Subcutaneous adipose tissue (tissue), 4 donors: ENCODE measurements around the gene PPAN. TPM values are rescaled to one million over a fixed set of nuclear protein-coding genes. Genes with fewer than 3 reads are reported as not detected.

Experiments used
- total RNA-seq, 4 donors: library from RNA; depleted of rRNA; stranded (reverse); fragments of >200 nt; gene quantifications; one replicate each; pipeline ENCODE4 v1.1.0, GENCODE V29; 2016
- TF ChIP-seq, protein P1 (sequence below): fragments of 450-650 bp; IDR thresholded peaks from one replicate; pipeline ENCODE4 v1.5.1; 2016; ENCODE audit warnings: low read depth, mild to moderate bottlenecking, control low read depth, antibody characterized with exemption, moderate library complexity

The PPAN gene
- total RNA-seq, 4 donors from 2014 or later, result 14.2 to 31.8 (median 15.0) TPM

- TF ChIP-seq, protein P1, sequence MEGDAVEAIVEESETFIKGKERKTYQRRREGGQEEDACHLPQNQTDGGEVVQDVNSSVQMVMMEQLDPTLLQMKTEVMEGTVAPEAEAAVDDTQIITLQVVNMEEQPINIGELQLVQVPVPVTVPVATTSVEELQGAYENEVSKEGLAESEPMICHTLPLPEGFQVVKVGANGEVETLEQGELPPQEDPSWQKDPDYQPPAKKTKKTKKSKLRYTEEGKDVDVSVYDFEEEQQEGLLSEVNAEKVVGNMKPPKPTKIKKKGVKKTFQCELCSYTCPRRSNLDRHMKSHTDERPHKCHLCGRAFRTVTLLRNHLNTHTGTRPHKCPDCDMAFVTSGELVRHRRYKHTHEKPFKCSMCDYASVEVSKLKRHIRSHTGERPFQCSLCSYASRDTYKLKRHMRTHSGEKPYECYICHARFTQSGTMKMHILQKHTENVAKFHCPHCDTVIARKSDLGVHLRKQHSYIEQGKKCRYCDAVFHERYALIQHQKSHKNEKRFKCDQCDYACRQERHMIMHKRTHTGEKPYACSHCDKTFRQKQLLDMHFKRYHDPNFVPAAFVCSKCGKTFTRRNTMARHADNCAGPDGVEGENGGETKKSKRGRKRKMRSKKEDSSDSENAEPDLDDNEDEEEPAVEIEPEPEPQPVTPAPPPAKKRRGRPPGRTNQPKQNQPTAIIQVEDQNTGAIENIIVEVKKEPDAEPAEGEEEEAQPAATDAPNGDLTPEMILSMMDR, result no peak
These were observed 12.6 kb upstream of the PPAN start for GRCh38 chr19:10093295-10094186.

DNA sequence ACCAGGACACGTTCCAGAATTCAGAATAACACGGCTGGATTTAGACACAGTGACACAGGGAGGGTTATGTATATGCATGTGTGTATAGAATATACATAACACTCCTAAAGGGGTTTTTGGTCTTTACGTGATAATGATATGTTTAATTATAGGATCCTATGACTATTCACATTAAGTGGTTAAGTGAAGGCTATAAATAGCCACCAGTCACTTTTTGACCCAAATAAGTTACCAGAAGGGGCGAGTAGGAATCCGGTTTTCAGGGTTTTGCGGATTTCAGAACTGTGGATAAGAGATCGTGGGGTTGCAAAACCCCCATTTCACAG lies 10.6 kb upstream of the PPAN start:
- TF ChIP-seq, protein P1, result no peak

- TF ChIP-seq, protein P1, result no peak
These were observed 10.1 kb upstream of the PPAN start for GRCh38 chr19:10095948-10096614.

DNA sequence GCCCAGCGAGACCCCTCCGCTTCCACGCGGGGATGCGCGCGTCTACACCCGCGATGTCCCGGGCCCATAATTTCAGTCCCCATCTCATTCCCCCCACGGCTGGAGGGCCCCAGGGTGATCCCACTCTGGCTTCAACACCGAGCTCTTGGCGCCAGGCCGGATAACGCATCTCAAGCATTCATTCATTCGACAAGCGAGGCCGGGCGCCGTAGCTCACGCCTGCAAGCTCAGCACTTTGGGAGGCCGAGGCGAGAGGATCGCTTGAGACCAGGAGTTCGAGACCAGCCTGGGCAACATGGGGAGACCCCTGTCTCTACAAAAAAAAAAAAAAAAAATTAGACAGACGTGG lies 9.6 kb upstream of the PPAN start:
- TF ChIP-seq, protein P1, result no peak

- TF ChIP-seq, protein P1, result no peak
These were observed 5.9 kb upstream of the PPAN start for GRCh38 chr19:10100163-10100785.

GRCh38 chr19:10102787-10103236 lies 3.4 kb upstream of the PPAN start:
- TF ChIP-seq, protein P1, result no peak

GRCh38 chr19:10104130-10104513 lies 2.0 kb upstream of the PPAN start:
- TF ChIP-seq, protein P1, result no peak
